Hematopoietic multipotent progenitor cell (in vitro differentiated cells): ENCODE data around the gene AIRE. TPM values are rescaled to one million over a fixed set of nuclear protein-coding genes. Genes with fewer than 3 reads are reported as not detected.
"Not testable (repeated sequence)": the region's sequence is repeated elsewhere in the genome, so short reads cannot be mapped to it uniquely, and the experiment has no call there.

Experiments used
- DNase-seq, 3 donors: peaks; one replicate each; pipeline ENCODE4 v3.0.0-alpha.2; 2011 to 2015; ENCODE audit warnings: low read depth in 2 of 3, low spot score in 2 of 3
- small RNA-seq: library from RNA; depleted of rRNA; stranded (forward); fragments of <200 nt; gene quantifications from one replicate; pipeline ENCODE3, GENCODE V24; 2012
- total RNA-seq: library from RNA; depleted of rRNA; stranded (reverse); fragments of >200 nt; gene quantifications from one replicate; pipeline ENCODE4 v1.2.3, GENCODE V29; 2012

Gene AIRE
- total RNA-seq, 1 donor = 0.27 TPM

DNA sequence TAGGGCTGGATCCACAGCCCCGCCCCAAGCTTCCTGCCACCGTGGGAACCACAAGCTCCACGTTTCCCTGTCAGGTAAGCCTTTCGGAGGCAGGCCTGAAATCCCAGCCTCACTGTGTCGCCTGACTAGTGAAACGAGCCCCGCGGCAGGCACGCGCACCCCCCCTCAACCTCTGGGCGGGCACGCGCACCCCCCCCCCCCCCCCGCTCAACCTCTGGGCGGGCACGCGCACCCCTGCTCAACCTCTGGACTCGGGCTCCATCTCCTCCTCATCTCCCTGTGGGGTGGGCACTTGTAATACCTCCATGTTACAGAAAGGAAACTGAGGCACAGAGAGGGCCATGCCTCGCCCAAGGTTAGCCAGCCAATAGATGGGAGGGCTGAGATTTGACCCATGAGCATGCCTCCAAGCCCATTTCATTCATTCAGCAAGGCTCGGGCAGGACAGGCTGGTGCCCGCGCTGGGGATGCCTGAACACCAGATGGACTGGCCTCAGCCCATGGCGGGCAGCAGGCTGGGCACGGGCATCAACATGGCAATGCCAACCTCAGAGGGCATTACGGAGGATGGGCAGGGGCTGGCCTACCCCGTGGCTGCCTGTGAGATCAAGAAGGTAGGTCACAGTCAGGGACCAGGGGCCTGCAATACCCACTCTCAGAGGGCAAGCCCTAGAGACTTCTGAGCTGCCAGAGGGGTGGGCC, 48.8 kb downstream of the AIRE start:
- no peak for DNase-seq

GRCh38 chr21:44335266-44336059, 49.8 kb downstream of the AIRE start:
- DNase-seq = no peak

- DNase-seq = no peak
Measured at GRCh38 chr21:44337449-44337848, 51.8 kb downstream of the AIRE start.

GRCh38 chr21:44337941-44338895, 52.5 kb downstream of the AIRE start:
- DNase-seq = peak in 2 of 3 donors; percentile 34 to 42

GRCh38 chr21:44338971-44339910, 53.6 kb downstream of the AIRE start, which contains the start of gene CFAP410:
TSS of gene CFAP410 (minus strand) at chr21:44339390. CDS start at chr21:44339194, 196 bp downstream.
- peak; percentile 92 to 96 (median 96) for DNase-seq

DNA sequence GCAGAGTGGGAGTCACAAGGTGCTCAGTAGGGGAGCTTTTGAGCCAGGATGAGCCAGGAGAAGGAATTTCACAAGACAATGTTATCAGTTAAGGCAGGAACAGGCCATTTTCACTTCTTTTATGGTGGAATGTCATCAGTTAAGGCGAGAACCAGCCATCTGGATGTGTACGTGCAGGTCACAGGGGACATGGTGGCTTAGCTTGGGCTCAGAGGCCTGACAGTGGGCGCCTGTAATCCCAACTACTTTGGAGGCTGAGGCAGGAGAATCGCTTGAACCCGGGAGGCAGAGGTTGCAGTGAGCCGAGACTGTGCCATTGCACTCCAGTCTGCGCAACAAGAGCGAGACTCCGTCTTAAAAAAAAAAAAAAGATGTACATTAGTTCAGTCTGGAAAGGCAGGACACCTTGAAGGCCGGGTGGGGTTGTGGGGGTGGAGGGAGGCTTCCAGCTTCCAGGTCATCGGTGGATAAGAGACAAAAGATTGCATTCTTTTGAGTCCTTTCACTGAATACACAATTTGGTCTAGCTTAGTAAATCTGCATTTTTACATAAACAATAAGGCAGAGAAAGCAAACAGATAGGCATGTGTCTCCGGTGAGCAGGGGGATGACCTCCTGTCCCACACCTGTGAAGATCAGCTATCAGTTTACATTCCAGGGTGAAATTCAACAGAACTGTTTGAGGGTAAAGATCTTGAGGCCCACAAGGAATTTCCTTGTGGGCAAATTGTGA, 56.2 kb downstream of the AIRE start:
- not testable (repeated sequence) for DNase-seq

DNA sequence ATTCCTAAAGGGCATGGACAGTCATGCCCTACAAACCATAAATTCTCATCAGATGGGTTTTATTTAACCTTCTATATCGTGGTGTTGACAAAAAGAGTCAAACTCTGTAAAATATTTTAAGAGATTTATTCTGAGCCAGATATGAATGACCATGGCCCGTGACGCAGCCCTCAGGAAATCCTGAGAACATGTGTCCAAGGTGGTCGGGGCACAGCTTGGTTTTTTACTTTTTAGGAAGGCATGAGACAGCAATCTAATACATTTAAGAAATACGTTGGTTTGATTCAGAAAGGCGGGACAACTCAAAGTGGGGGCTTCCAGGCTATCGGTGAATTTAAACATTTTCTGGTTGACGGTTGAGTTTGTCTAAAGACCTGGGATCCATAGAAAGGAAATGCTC, 57.3 kb downstream of the AIRE start:
- peak in 1 of 3 donors; percentile 55 for DNase-seq

DNA sequence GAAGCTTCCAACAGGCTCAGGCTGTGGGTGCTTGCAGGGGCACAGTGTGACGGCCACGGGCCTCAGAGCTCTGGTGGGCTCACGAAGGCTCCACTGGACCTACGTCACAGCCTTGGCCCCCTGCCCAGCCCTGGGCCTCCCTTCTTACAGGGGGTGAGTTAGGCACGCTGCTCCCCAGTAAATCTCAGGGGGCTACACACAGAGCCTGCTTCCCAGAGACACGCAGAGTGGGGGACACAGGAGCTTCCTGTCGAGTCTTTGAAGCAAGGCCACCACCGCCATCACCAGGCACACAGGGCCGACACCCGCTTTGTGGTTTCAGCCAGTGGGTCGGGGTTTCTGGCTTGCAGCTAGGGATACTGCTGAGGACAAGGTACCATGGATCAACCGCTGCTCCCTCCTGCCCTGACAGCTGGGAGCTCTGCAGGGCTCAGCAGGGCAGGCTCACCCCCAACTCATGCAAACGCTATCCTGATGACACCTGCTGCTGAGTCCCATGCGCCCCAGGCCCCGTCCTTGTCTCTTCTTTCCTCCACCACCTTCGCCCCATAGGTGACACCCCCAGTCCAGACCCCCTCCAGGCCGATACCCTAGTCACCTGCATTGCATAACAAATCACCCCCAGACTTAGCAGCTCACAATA, 59.0 kb downstream of the AIRE start:
- DNase-seq = no peak

GRCh38 chr21:44345495-44345894, 59.8 kb downstream of the AIRE start:
- no peak for DNase-seq

DNA sequence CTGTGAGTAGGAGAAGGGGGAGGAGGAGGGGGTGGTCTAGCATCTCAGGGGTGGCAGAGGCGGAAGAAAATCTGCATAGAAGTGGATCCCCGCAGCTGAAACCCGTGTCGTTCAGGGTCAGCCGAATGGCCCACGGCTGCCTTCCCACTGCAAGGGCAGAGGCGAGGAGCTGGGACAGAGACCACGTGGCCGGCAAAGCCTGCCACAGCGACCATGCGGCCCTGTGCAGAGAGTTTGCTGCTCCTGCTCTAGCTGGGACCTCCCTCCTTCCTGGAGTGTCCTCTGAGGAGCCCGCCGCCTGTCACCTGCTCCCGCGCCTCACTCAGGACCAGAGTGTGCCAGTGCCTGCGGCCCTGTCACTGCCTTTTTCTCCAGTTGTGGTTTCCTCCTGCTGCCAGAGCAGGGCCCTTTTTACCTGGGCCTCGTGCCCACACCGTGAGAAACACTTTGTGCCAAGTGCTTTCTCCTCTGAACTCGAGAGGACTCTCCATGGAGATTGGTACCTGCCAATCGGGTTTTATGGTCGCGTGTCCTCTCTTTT, 62.3 kb downstream of the AIRE start:
- DNase-seq = no peak

Small RNA genes within 50 kb of the gene (small RNA-seq; reads per million reads assigned to genes)
- gene AP001059.3 = not detected

Other genes starting within 250 kb of the AIRE start
- gene PWP2, start 178.5 kb upstream of the AIRE start, total RNA-seq = 7.8 TPM
- 25.6 TPM for gene GATD3, start 152.2 kb upstream of the AIRE start, total RNA-seq
- gene ICOSLG, start 44.9 kb upstream of the AIRE start, total RNA-seq = 4.3 TPM
- gene DNMT3L, start 24.0 kb upstream of the AIRE start, total RNA-seq = not detected
- 278 TPM for gene PFKL, start 14.2 kb downstream of the AIRE start, total RNA-seq
- gene CFAP410, start 53.5 kb downstream of the AIRE start, total RNA-seq = 19.7 TPM
- 3.5 TPM for gene TRPM2, start 67.7 kb downstream of the AIRE start, total RNA-seq
- gene LRRC3, start 169.6 kb downstream of the AIRE start, total RNA-seq = 1.1 TPM